Transverse colon (tissue), 4 donors: ENCODE data around the gene NOTCH2.
"Not testable (repeated sequence)": the region's sequence is repeated elsewhere in the genome, so short reads cannot be mapped to it uniquely, and the experiment has no call there.

ENCODE experiments used
- POLR2AphosphoS5 ChIP-seq, 3 donors: sonication (generic); formaldehyde crosslinking; IDR thresholded peaks; one replicate each; pipeline ENCODE4 v1.6.1; 2016; ENCODE audit warnings: antibody characterized with exemption in 3 of 3
- TF ChIP-seq, protein P1 (sequence below), 5 experiments: fragments of 200-600 bp in 3 of 5; fragments of 450-650 bp in 2 of 5; sonication (generic) in 3 of 5; IDR thresholded peaks; 1 replicate in 2 of 5; 2 replicates in 3 of 5; pipeline ENCODE4 v1.5.1; 2016 to 2017; ENCODE audit warnings: antibody characterized with exemption in 5 of 5, inconsistent platforms in 3 of 5, mild to moderate bottlenecking in 2 of 5, moderate library complexity in 1 of 5

GRCh38 chr1:120014978-120015377 is 54.5 kb downstream of the NOTCH2 start:
- TF ChIP-seq, protein P1, sequence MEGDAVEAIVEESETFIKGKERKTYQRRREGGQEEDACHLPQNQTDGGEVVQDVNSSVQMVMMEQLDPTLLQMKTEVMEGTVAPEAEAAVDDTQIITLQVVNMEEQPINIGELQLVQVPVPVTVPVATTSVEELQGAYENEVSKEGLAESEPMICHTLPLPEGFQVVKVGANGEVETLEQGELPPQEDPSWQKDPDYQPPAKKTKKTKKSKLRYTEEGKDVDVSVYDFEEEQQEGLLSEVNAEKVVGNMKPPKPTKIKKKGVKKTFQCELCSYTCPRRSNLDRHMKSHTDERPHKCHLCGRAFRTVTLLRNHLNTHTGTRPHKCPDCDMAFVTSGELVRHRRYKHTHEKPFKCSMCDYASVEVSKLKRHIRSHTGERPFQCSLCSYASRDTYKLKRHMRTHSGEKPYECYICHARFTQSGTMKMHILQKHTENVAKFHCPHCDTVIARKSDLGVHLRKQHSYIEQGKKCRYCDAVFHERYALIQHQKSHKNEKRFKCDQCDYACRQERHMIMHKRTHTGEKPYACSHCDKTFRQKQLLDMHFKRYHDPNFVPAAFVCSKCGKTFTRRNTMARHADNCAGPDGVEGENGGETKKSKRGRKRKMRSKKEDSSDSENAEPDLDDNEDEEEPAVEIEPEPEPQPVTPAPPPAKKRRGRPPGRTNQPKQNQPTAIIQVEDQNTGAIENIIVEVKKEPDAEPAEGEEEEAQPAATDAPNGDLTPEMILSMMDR (IDR thresholded peaks at IDR 0.05), result not testable (repeated sequence)
- not testable (repeated sequence) for TF ChIP-seq POLR2AphosphoS5 (IDR thresholded peaks at IDR 0.05)
